Left ventricle myocardium inferior (tissue), 1 donor: ENCODE data around the gene ANO7. TPM values are rescaled to one million over a fixed set of nuclear protein-coding genes. Genes with fewer than 3 reads are reported as not detected.

Experiments
- DNase-seq: peaks from one replicate; pipeline ENCODE4 v3.0.0-alpha.2; 2020
- H3K27ac ChIP-seq: fragments of 200-600 bp; replicated peaks from 2 replicates; pipeline ENCODE4 v1.8.0; 2021
- H3K27me3 ChIP-seq: fragments of 200-600 bp; 2 replicates; pipeline ENCODE4 v1.8.0; 2021; ENCODE audit warnings: low read depth
- H3K36me3 ChIP-seq: fragments of 200-600 bp; 2 replicates; pipeline ENCODE4 v1.8.0; 2021
- H3K4me1 ChIP-seq: fragments of 200-600 bp; 2 replicates; pipeline ENCODE4 v1.8.0; 2021
- H3K4me3 ChIP-seq: fragments of 200-600 bp; 2 replicates; pipeline ENCODE4 v1.8.0; 2021; ENCODE audit warnings: mild to moderate bottlenecking, moderate library complexity
- H3K9me3 ChIP-seq: fragments of 200-600 bp; replicated peaks from 2 replicates; pipeline ENCODE4 v1.8.0; 2021
- intact Hi-C: fragments of 100-400 bp; cut with micrococcal nuclease; formaldehyde crosslinking; loops from one replicate; pipeline ENCODE4 v1.11.0; 2022
- total RNA-seq: library from RNA; stranded (reverse); fragmentation: NEBNext Ultra II Directional; extraction: Animal tissue kit (Norgen Biotek cat#: 25700); gene quantifications from one replicate; pipeline ENCODE4 v1.2.1, GENCODE V29; 2021
- TF ChIP-seq, protein P1 (sequence below): fragments of 200-600 bp; IDR thresholded peaks from 2 replicates; pipeline ENCODE4 v1.8.0; 2021; ENCODE audit warnings: antibody characterized with exemption, mild to moderate bottlenecking, borderline replicate concordance
- donor health status: DM: no; HTN: yes; CAD: no; lungs with severe emphysema.

The ANO7 gene
- total RNA-seq, 1 donor from 2014 or later: 0.80 TPM

GRCh38 chr2:241248897-241249296 is 60.4 kb downstream of the ANO7 start:
- H3K36me3 ChIP-seq: peaks cover 100% of the 10 kb centered on the region
- DNase-seq: no peak
- no peaks in the 10 kb centered on the region for H3K27me3 ChIP-seq
- intact Hi-C loops: no loop called here
- H3K9me3 ChIP-seq: no peaks in the 10 kb centered on the region
- H3K4me1 ChIP-seq: no peaks in the 10 kb centered on the region
- no peak overlapping the region for H3K27ac ChIP-seq
- TF ChIP-seq, protein P1, sequence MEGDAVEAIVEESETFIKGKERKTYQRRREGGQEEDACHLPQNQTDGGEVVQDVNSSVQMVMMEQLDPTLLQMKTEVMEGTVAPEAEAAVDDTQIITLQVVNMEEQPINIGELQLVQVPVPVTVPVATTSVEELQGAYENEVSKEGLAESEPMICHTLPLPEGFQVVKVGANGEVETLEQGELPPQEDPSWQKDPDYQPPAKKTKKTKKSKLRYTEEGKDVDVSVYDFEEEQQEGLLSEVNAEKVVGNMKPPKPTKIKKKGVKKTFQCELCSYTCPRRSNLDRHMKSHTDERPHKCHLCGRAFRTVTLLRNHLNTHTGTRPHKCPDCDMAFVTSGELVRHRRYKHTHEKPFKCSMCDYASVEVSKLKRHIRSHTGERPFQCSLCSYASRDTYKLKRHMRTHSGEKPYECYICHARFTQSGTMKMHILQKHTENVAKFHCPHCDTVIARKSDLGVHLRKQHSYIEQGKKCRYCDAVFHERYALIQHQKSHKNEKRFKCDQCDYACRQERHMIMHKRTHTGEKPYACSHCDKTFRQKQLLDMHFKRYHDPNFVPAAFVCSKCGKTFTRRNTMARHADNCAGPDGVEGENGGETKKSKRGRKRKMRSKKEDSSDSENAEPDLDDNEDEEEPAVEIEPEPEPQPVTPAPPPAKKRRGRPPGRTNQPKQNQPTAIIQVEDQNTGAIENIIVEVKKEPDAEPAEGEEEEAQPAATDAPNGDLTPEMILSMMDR: no peak
- H3K4me3 ChIP-seq: no peak overlapping the region

DNA sequence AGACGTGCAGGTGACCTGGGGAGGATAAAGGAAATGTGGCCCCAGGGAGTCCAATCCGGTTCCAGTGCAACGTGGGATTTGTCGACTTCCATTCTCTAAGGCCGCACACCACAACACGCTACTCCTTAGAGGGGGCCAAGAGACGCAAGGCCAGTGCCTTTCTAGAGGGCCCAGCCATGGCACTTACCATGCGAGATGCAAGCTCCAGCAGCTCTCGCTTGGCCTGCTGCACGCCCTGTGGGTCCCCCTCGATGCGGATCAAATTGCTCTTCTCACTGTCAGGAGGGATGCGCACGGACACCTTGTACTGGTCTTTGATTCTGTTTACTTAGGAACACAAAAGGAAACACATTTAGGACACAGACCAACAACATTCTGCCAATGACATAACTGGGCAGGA is 61.2 kb downstream of the ANO7 start:
- no peak overlapping the region for H3K27ac ChIP-seq
- DNase-seq: no peak
- H3K9me3 ChIP-seq: no peaks in the 10 kb centered on the region
- peaks cover 100% of the 10 kb centered on the region for H3K36me3 ChIP-seq
- H3K4me1 ChIP-seq: no peaks in the 10 kb centered on the region
- TF ChIP-seq, protein P1: no peak
- intact Hi-C loops: no loop called here
- no peak overlapping the region for H3K4me3 ChIP-seq
- H3K27me3 ChIP-seq: no peaks in the 10 kb centered on the region

- intact Hi-C loops: no loop called here
- Histone ChIP-seq H3K4me3 (no peak overlapping the region), H3K4me1 (no peaks in the 10 kb centered on the region), H3K27ac (no peak overlapping the region), H3K9me3 (no peaks in the 10 kb centered on the region), H3K27me3 (no peaks in the 10 kb centered on the region), H3K36me3 (peaks cover 100% of the 10 kb centered on the region)
- TF ChIP-seq, protein P1: no peak
- DNase-seq: no peak
Observed at GRCh38 chr2:241252778-241253475, 64.5 kb downstream of the ANO7 start.

DNA sequence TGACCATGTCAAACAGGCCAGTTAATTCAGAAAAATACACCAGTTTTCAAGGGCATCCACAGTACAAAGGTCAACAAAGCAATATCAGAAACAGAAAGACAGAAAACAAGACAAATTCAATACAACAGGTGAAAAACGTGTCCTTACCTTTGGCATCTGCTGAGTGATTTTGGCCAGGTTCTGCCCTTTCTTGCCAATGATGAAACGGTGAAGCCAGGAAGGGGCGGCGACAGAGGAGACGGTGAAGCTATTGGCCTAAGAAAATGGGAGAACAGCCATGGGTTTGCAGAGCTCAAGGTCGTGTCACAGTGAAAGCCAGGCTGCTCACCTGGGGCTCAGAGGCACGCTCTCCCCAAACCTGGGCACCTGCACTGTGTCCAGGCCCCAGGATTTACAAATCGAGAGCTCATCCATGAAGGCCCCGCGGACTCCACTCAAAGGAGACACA is 66.5 kb downstream of the ANO7 start:
- H3K36me3 ChIP-seq: peaks cover 98% of the 10 kb centered on the region
- no peak for DNase-seq
- H3K9me3 ChIP-seq: no peaks in the 10 kb centered on the region
- intact Hi-C loops: no loop called here
- no peaks in the 10 kb centered on the region for H3K27me3 ChIP-seq
- no peak overlapping the region for H3K4me3 ChIP-seq
- TF ChIP-seq, protein P1: no peak
- no peak overlapping the region for H3K27ac ChIP-seq
- H3K4me1 ChIP-seq: no peaks in the 10 kb centered on the region

- DNase-seq: no peak
- intact Hi-C loops: no loop called here
- no peak overlapping the region for H3K4me3 ChIP-seq
- TF ChIP-seq, protein P1: no peak
- no peaks in the 10 kb centered on the region for H3K27me3 ChIP-seq
- H3K9me3 ChIP-seq: no peaks in the 10 kb centered on the region
- no peaks in the 10 kb centered on the region for H3K4me1 ChIP-seq
- H3K36me3 ChIP-seq: peaks cover 98% of the 10 kb centered on the region
- H3K27ac ChIP-seq: no peak overlapping the region
Observed at GRCh38 chr2:241255542-241256167, 67.2 kb downstream of the ANO7 start.
